Measurements from ENCODE around the gene NRCAM. TPM values are rescaled to one million over a fixed set of nuclear protein-coding genes. Genes with fewer than 3 reads are reported as not detected.

Gene NRCAM
- total RNA-seq, 1 experiment from 2014 or later: 1.1 TPM

GRCh38 chr7:108498481-108498880 is 42.2 kb upstream of the NRCAM start:
- BruUV-seq (replicated peaks): no TSS peak
- intact Hi-C loops (cut with micrococcal nuclease): no loop called here
- CTCF ChIA-PET: interaction anchor here (0.7 to 3.0 kb wide), 12 partner anchors 12 to 1260 kb away, joined by 3 to 38 read pairs (median 5); no protein-coding TSS in a partner anchor
- no peaks in the 10 kb centered on the region for H3K9me3 Mint-ChIP-seq (ENCODE audit: unreplicated experiment)
- no peak for TF ChIP-seq CTCF (IDR thresholded peaks at IDR 0.05; ENCODE audit: unreplicated experiment)
- no peak overlapping the region for H3K4me3 Mint-ChIP-seq (ENCODE audit: unreplicated experiment)
- POLR2A ChIA-PET: no interaction called here
- peaks cover 7% of the 10 kb centered on the region for H3K4me1 Mint-ChIP-seq (ENCODE audit: insufficient read depth, unreplicated experiment)
- no peaks in the 10 kb centered on the region for H3K27me3 Mint-ChIP-seq (ENCODE audit: insufficient read depth, unreplicated experiment)
- H3K27ac Mint-ChIP-seq (ENCODE audit: low read depth, unreplicated experiment): no peak overlapping the region
- DNase-seq (ENCODE audit: unreplicated experiment): no peak
- H3K36me3 Mint-ChIP-seq (ENCODE audit: insufficient read depth, unreplicated experiment): peaks cover 52% of the 10 kb centered on the region

- H3K9me3 Mint-ChIP-seq (ENCODE audit: unreplicated experiment): no peaks in the 10 kb centered on the region
- DNase-seq (ENCODE audit: unreplicated experiment): peak; percentile 66
- H3K4me3 Mint-ChIP-seq (ENCODE audit: unreplicated experiment): no peak overlapping the region
- TF ChIP-seq CTCF (IDR thresholded peaks at IDR 0.05; ENCODE audit: unreplicated experiment): peak; percentile 77
- H3K27me3 Mint-ChIP-seq (ENCODE audit: insufficient read depth, unreplicated experiment): no peaks in the 10 kb centered on the region
- peaks cover 5% of the 10 kb centered on the region for H3K4me1 Mint-ChIP-seq (ENCODE audit: insufficient read depth, unreplicated experiment)
- intact Hi-C loops (cut with micrococcal nuclease): loop anchor here (1.0 kb wide), 1 partner anchor 316 kb away; no protein-coding TSS in a partner anchor
- CTCF ChIA-PET: interaction anchor here (0.6 to 3.0 kb wide), 32 partner anchors 8 to 1023 kb away, joined by 3 to 38 read pairs (median 5); no protein-coding TSS in a partner anchor
- no peak overlapping the region for H3K27ac Mint-ChIP-seq (ENCODE audit: low read depth, unreplicated experiment)
- BruUV-seq (replicated peaks): no TSS peak
- POLR2A ChIA-PET: interaction anchor here (0.5 to 1.7 kb wide), 7 partner anchors 10 to 574 kb away, joined by 3 to 13 read pairs (median 3); partner anchors contain the start of gene PNPLA8
- H3K36me3 Mint-ChIP-seq (ENCODE audit: insufficient read depth, unreplicated experiment): peaks cover 51% of the 10 kb centered on the region
Observed at GRCh38 chr7:108497082-108497725, 41.0 kb upstream of the NRCAM start.

- ChIA-PET POLR2A (interaction anchor here (0.9 kb wide), 1 partner anchor 335 kb away, joined by 3 read pairs; no protein-coding TSS in a partner anchor), CTCF (interaction anchor here (0.6 to 3.8 kb wide), 6 partner anchors 9 to 384 kb away, joined by 3 to 14 read pairs (median 3); no protein-coding TSS in a partner anchor)
- no peak for DNase-seq (ENCODE audit: unreplicated experiment)
- Mint-ChIP-seq H3K27ac (ENCODE audit: low read depth, unreplicated experiment) (no peak overlapping the region), H3K4me1 (ENCODE audit: insufficient read depth, unreplicated experiment) (no peaks in the 10 kb centered on the region), H3K27me3 (ENCODE audit: insufficient read depth, unreplicated experiment) (no peaks in the 10 kb centered on the region), H3K36me3 (ENCODE audit: insufficient read depth, unreplicated experiment) (peaks cover 53% of the 10 kb centered on the region), H3K9me3 (ENCODE audit: unreplicated experiment) (no peaks in the 10 kb centered on the region), H3K4me3 (ENCODE audit: unreplicated experiment) (no peak overlapping the region)
- intact Hi-C loops (cut with micrococcal nuclease): no loop called here
- TF ChIP-seq CTCF (IDR thresholded peaks at IDR 0.05; ENCODE audit: unreplicated experiment): no peak
- BruUV-seq (replicated peaks): no TSS peak
Observed at GRCh38 chr7:108492742-108493141, 36.5 kb upstream of the NRCAM start.

- BruUV-seq (replicated peaks): no TSS peak
- ChIA-PET CTCF (interaction anchor here (2.4 kb wide), 1 partner anchor 8 kb away, joined by 10 read pairs; no protein-coding TSS in a partner anchor), POLR2A (no interaction called here)
- peaks cover 56% of the 10 kb centered on the region for H3K36me3 Mint-ChIP-seq (ENCODE audit: insufficient read depth, unreplicated experiment)
- H3K4me3 Mint-ChIP-seq (ENCODE audit: unreplicated experiment): no peak overlapping the region
- no peaks in the 10 kb centered on the region for H3K27me3 Mint-ChIP-seq (ENCODE audit: insufficient read depth, unreplicated experiment)
- intact Hi-C loops (cut with micrococcal nuclease): no loop called here
- DNase-seq (ENCODE audit: unreplicated experiment): no peak
- no peaks in the 10 kb centered on the region for H3K4me1 Mint-ChIP-seq (ENCODE audit: insufficient read depth, unreplicated experiment)
- no peaks in the 10 kb centered on the region for H3K9me3 Mint-ChIP-seq (ENCODE audit: unreplicated experiment)
- H3K27ac Mint-ChIP-seq (ENCODE audit: low read depth, unreplicated experiment): no peak overlapping the region
- TF ChIP-seq CTCF (IDR thresholded peaks at IDR 0.05; ENCODE audit: unreplicated experiment): no peak
Observed at GRCh38 chr7:108488768-108489538, 32.7 kb upstream of the NRCAM start.

Measured in MCF 10A (cell line).